ENCODE data around the gene TMEM203.
A peak's percentile ranks its signal among the peaks of the same experiment; 100 is the strongest.

TMEM203 gene

DNA sequence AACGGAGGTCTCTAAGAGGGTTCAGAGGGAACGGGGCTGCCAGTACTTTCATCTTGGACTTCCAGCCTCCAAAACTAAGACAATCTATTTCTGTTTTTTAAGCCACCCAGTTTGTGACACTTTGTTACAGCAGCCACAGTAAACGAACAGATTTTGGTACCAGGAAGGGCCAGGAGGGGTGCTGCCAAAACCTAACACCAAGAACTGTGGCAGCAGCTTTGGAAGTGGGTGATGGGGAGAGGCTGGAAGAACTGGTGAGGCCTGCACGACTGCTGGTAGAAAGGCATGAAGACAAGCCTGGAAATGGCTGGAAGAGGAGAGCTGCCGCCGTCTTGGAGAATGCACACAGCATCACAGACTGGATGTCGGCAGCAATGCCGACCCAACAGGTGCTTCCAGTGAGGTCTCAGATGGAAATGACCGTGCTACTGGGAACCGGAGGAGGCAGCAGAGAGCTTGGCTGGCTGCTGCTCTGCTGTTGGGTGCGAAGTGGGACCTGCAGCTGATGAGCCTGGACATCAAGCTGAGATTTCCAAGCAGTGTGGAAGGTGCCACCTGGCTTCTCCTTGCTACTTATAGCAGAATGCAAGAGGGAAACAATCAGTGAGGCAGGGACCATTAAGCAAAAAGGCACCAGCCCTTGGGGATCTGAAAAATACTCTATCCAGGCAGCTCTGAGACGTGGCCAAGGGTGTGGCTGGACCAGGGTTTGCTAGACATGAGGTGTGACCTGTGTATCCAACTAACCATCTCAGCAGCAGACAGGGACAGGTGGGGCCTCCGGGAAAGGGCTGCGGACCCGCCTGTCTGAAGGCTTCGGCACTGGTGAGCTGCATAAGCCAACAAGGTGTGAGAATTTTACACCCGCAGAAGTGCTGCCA, 28.9 kb downstream of the TMEM203 start:
- DNase-seq, result peak; percentile 50

DNA sequence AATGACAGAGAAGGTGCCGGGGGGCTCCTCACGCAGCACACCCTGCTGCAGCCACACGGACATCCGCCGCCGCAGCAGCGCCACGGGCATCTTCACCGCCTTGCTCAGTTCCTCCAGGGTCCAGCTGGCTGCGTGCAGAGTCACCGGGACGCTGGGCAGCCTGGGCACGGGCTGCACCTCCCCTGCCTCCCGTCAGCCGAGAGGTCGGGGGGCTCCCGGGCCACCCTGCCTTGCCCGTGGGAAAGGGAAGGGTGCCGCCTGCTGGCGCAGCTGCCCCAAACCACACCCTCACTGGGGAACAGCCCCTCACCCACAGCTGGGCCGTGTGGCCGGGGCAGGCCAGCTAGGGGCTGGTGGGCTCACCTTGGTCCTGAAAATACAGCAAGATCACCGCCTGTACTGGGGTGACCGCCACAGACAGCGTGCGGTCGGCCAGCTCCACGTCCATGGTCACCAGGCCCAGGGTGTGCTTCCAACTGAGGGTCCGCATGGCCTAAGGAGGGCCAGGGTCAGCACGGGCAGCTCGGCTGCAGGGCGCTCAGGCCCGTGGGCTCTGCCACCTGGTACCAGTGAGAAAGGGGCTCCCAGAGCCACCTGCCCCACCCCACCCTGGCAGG, 30.0 kb downstream of the TMEM203 start:
- no peak for DNase-seq

DNA sequence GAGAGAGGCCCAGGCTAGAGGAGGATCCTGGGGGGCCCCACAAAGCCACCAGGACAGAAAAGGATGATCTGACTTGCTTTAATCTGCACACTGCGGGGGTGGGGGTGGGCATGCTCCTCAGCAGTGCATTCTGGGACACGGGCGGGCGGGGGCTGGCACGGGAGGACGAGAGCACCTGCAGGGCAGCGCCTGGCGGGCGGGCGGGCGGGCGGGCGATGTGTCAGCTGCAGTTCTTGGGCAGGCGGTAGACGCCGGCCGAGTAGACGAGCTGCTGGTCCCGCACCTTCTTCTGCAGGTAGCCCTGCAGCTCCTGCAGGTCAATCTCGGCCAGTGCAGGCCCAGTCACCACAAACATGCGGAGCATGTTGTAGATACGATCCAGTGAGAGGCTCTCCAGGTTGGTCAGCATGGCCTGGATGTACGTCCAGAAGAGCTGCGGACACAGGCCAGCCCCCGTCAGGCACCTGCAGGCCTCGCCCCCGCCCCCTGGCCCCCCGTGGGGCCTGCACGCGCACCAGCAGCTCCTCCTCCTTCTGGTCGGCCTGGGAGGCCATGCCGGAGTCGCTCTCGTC, 30.6 kb downstream of the TMEM203 start:
- peak; percentile 34 for DNase-seq

DNA sequence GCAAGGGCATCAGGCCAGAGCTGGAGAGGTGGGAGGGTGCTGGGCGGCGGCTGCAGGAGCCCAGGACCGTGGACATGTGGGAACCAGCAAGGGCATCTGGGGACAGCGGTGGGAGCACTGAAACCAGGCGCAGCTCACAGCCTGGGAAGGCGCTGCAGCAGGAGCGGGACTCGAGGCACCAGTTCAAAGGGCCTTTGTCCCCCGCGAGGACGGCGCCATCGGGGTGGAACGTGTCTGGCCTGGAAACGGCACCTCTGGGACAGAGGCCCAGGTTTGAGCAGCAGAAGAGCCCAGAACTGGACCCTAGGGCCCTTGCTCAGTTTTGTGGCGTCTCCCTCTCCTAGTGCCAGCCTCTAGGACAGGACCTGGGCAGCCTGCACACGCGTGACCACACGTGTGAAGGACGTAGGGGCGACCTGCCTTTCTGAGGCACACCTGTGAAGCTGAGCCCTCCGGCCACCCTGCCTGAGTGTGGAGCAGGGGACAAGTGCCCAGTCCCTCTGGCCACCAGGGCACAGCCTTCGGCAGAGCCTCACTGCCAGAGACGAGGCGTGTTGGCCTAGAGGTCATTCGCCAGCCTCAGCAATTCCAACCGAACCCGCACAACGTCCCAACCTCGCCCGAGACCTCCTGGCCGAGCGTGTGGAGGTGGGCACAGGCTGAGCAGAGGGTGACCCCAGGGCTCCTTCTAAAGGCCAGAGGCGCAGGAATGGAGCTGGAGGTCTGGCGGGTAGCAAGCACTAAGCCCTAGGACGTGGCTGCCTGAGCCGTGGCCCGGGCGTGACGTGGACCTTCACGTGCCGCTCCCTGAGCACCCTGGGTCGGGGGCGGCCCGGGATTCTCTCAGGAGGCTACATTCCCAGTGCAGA, 31.4 kb downstream of the TMEM203 start:
- no peak for DNase-seq

DNA sequence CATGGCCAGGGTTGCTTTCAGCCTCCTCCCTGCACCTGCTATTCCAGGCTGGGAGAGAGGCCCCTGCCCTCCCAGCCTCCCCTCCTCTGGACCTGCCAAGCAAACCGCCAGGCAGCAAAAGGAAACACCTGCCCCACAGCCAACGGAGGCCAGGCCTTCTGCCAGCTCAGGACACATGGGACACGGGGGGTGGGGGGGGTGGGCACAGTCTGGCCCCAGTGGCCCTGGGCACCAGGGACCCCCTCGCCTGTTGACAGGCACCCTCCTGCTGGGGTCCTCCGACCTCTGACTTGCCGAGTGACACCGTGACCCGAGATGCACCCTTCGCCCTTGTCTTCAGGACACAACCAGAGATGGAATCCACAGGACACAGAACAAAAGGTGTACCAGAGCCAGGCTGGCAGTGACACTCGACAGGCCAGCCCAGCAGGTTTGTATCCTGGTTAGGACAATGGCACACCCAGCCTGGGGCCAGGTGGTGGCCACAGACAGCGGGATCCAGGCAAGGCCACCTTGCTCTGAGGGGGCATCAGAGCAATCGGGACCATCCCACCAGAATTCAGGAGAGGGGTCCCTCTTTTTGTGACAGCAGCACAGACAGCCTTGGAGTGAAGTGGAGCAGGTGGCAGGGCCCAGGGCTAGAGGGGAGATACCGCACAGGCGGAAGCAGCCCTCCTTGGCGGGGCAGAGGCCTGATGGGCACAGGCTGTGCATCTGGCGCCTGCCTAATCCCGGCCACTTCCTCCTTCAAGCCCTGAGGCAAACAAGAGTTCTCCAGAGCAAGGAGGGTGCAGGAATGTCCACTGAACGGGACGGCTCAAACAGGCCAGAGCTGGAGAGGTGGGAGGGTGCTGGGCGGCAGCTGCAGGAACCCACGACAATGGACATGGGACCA, 32.3 kb downstream of the TMEM203 start:
- no peak for DNase-seq

DNA sequence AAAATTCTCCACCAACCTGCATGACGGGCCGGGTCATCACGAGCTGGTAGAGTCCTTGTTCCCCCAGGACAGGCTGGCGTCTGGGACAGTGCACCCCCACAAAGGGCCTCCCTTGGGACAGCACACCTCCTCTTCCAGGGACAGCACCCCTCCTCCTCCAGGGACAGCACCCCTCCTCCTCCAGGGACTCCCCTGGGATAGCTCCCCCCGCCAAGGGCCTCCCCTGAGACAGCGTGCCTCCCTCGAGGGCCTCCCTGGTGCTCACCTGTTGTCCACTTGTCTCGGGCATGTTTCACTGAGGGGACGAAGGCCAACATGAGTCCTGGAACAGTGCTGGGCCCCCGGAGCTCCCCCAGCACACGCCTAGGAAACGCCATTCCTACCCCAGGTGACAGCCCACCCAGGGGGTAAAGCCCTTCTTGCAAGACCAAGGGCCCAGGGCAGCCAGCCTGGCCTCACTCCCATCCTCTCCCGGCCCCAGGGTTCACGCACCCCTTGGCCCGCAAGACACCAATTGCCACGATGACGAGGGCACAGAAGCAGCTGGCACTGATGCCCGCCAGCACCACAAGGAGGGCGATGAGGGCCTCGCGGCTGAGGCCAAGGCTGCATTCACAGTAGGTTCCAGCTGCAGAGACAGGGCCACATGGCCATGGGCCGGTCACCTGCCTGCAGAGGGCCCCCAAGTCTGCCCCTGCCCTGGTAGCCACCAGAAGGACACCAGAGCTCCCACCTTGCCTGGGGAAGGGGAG, 34.1 kb downstream of the TMEM203 start:
- DNase-seq, result no peak

DNA sequence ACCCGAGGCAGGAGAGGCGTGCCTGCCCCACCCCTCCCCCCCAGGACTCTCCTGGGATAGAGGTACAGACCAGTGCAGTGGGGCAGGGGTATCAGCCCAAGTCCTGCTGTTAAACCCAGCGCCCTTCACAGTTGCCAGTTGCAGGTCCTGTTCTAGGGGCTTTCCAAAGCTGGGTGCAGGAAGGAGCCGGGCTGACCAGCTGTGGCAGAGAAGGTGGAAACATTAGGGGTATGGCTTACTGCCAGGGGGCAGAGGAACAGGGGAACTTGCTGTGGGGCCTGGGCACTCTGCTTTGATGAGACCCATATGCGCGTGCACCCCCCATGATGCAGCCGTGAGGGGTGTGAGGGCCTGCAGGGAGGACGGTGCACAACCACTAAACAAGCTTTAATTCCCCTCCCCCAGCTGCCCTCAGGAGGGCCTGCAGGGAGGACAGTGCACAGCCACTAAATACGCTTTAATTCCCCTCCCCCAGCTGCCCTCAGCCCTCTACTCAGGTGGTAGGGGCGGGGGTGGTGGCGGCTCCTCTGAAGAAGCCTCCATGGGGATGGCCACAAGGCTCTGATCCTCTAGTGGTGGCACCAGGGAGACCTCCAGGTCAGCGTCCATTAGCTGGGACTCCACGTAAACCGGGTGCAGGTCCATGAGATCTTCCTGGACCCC, 34.8 kb downstream of the TMEM203 start:
- no peak for DNase-seq

DNA sequence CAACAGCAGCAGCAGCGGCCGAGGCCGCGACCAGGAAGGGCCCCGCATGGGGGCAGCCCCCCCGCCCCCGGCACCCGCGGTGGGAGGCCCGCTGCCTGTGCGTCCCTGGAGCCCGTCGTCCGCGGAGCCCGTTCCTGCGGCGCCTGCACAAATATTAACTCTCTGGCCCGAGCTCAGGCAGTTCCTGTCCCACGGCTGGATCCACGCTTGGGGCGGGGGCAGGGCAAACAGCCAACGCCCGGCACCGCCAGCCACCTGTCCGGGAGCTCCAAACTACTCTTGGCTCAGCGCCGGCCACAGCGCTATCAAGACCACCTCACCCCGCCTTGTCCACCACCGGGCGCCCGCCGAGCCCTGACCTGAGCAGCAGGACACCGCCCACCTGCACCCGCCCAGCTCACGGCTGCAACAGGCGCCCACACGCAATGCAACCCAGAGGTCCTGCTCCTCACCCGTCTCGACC, 35.5 kb downstream of the TMEM203 start, which contains the start of gene LRRC26:
TSS of gene LRRC26 (minus strand) at position 156 of the 463 bp plus-strand sequence. CDS start at position 48, 108 bp downstream.
- no peak for DNase-seq

DNA sequence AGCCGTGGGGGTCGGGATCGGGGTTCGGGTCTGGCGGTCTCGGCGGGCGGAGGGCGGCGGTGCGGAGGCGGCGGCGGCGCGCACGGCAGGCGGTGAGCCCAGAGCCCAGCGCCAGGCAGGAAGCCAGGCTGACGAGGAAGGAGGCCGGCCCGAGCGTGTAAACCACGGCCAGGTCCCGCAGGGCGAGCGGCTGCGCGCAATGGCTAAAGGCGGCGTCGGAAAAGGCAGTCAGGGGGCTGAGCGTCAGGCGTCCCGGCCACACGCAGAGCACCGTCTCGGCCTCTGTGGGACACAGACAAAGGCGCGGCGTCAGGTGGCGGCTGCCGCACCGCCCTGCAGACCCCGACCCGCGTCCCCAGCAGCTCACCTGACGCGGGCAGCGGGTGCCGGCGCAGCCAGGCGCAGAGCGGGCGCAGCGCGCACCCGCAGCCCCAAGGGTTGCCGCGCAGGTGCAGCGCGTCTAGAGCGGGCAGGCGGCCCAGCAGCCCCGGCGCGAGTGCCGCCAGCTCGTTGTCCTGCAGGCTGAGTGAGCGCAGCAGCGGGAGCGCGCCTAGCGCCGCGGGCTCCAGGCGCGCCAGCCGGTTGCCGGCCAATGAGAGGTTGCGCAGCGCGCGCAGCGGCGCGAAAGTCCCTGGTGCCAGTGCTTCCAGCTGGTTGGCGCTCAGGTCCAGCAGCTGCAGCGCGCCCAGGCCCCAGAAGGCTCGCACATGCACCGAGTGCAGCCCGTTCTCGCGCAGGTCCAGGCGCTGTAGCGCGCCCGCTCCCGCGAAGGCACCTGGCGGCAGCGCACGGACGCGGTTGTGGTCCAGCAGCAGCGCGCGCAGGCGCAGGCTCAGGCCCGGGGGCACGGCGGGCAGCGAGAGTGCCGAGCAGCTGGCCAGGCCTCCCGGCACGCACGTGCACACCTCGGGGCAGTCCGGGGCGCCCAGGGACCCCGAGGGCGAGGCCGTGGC, 36.3 kb downstream of the TMEM203 start:
- peak; percentile 78 for DNase-seq

DNA sequence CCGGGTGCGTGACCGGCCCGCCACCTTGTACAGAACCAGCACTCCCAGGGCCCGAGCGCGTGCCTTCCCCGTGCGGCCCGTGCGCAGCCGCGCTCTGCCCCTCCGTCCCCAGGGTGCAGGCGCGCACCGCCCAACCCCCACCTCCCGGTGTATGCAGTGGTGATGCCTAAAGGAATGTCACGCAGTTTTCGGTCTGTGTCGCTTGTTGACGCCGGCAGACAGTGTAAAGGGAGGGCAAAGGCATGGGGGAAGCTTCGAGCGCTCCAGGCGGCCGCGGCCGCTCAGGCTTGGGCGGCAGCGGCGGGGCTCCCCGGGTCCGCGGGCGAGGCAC, 36.9 kb downstream of the TMEM203 start:
- peak; percentile 51 for DNase-seq

DNA sequence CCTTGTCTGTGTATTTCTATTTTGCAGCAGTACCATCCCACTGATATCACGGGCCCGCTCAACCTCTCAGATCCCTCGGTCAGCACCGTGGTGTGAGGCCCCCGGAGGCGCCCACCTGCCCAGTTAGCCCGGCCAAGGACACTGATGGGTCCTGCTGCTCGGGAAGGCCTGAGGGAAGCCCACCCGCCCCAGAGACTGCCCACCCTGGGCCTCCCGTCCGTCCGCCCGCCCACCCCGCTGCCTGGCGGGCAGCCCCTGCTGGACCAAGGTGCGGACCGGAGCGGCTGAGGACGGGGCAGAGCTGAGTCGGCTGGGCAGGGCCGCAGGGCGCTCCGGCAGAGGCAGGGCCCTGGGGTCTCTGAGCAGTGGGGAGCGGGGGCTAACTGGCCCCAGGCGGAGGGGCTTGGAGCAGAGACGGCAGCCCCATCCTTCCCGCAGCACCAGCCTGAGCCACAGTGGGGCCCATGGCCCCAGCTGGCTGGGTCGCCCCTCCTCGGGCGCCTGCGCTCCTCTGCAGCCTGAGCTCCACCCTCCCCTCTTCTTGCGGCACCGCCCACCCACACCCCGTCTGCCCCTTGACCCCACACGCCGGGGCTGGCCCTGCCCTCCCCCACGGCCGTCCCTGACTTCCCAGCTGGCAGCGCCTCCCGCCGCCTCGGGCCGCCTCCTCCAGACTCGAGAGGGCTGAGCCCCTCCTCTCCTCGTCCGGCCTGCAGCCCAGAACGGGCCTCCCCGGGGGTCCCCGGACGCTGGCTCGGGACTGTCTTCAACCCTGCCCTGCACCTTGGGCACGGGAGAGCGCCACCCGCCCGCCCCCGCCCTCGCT, 37.5 kb downstream of the TMEM203 start:
- DNase-seq, result peak; percentile 60

DNA sequence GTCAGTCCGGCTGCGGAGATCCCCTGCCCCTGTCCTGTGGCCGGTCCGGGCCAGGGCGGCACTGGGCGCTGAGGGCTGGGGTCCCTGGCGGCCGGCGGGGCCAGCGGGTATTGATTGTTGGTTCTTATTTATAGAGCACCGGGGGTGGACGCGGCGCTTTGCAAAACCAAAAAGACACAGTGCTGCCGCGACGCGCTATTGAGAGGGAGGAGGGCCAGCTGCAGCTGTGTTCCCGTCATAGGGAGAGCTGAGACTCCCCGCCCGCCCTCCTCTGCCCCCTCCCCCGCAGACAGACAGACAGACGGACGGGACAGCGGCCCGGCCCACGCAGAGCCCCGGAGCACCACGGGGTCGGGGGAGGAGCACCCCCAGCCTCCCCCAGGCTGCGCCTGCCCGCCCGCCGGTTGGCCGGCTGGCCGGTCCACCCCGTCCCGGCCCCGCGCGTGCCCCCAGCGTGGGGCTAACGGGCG, 38.1 kb downstream of the TMEM203 start:
- DNase-seq, result peak; percentile 40

DNA sequence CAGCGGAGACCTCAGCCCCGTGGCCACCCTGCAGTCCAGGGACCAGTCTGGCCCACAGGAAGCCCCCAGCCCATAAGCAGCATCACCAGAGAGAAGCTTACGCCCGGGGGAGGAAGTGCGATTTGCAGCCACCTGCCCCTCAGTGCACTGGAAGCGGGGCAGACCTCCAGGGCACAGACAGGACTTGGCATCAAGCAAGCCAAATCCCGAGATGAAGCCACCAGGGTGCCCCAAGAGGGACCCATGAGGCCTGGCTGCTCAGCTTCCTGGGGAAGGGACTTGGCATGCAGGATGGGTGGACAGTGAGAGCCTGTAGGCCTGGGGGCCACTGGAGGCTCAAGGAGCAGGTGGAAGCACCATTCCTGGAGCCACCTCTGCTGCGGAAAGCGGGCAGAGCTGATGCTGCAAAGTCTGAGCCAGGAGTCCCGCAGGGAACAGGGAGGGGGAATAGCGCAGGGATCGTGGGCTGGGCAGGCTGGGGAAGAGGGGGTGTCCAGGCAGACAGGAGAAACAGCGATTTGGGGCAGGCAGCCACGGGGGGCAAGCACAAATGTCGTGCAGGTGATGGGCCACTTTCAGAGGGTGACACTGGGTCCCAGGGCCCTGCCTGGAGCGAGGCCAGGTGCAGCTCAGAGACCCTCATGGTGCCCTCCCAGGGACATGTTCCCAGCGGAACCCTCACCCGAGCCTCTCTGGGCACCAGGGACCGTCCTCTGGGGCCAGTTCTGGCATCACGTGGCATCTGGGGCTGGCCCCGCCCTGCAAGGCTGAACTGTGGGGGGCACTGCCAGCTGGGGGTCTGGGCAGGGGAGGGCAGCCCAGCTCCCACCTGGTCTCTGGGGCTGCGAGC, 38.8 kb downstream of the TMEM203 start:
- DNase-seq, result no peak

DNA sequence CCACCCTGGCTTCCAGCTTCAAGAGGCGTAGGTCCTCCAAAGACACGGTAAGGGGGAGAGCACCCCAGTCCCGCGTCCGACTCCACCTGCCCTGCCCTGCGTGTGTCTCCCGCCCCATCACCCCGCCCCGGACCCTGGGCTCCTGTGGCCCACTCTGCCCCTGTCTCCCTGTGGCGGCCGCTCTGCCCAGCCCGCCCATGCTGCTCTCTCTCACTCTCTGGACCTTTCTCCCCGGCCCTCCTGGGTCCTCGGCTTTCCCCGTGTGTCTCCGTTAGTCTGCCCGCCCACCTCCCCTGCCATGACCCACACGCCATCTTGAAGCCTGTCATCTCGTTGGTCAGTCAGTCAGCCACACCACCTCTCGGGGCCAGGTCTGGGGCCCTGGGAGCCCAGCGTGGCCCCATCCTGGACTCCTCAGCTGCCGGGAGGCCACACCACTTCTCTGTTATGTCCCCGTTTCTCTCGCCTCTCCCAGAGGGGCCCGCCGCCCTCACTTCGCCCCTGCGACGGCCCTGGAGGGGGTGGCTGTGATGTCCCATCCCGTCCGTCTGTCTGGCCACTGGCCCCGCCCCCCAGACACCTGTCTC, 40.1 kb downstream of the TMEM203 start:
- no peak for DNase-seq

DNA sequence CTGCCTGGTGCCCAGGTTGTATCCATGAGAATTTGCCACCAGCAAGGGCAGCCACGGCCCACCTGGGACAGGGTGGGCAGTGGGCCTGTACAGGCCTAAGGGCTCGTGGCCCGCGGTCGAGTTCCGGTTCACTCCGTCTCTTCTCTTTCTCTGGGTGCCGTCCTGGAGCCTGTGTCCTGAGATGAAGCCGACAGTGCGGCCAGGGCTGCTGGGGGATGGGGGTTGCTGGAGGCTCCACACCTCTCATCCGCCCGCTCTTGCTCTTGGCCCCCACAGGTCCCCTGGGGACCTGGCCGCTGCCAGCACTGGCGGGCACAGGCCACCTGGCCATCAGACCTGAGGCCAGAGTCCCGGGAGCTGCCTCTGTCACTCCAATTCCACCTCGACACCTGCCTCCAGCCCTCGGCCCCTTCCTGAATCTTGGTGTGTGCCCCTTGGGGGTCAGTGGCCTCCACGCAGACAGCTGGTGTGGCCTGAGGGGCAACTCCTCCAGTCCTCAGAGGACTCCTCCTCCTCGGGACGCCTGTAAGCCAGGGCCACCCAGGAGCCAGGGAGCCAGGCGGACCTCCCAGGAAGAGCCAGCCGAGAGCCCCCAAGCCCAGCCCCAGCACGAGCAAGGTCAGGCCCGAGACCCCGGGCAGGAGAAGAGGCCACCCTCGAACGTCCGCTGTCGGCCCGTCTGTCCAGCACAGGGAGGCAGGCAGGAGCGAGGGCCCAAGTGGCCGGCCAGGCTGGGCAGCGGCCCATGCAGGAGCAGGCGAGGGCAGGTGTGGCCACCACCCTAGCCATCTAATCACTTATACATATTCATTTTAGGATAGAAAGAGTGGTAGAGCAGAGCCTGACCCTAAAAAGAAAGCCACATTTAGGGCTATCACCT, 40.8 kb downstream of the TMEM203 start:
- DNase-seq, result no peak

DNA sequence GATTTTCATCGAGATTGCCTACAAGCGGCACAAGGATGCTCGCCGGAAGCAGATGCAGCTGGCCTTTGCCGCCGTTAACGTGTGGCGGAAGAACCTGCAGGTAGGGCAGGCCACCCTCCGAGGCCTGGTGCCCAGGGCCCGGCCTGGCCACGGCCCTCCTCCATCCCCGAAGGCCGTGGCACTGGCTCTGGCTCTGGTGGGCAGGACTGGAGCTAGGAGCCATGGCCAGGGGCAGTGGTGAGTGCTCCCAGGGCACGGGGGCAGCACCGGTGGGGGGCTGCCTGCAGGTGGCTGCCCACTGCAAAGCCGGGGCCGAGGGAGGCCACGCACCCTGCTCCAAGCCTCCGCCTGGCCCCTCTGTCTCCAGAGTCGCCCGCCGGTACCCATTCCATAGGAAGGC, 41.6 kb downstream of the TMEM203 start:
- DNase-seq, result no peak

Measured in NCI-H2171 treated with DMSO at 0.1 percent for 48 hours (cell line).